ENCODE measurements around the gene LCE4A. TPM values are rescaled to one million over a fixed set of nuclear protein-coding genes. Genes with fewer than 3 reads are reported as not detected.
"Not testable (repeated sequence)": the region's sequence is repeated elsewhere in the genome, so short reads cannot be mapped to it uniquely, and the experiment has no call there.

The LCE4A gene
- polyA plus RNA-seq, 1 donor (not counting 4 experiments of a cell fraction or from before 2014, with no cell fraction given), result not detected

- TF ChIP-seq CTCF (optimal IDR thresholded peaks at IDR 0.05 in 1 of 3, IDR thresholded peaks at IDR 0.05 in 1 of 3, conservative IDR thresholded peaks at IDR 0.05 in 1 of 3; ENCODE audit: extremely low read depth in 1 of 3, insufficient read depth in 2 of 3, low read length in 3 of 3) (no peak), EZH2 (IDR thresholded peaks at IDR 0.05; ENCODE audit: low read length) (no peak)
- DNase-seq (ENCODE audit: low read depth, low spot score) (no peak), FAIRE-seq (no peak)
- no peak overlapping the region for H3K9ac ChIP-seq (ENCODE audit: control insufficient read depth, extremely low read depth, insufficient read depth, low read length)
- peaks cover 17% of the 10 kb centered on the region for H3K27me3 ChIP-seq (ENCODE audit: control insufficient read depth, extremely low read depth, insufficient read depth, low read length)
- H3K36me3 ChIP-seq (ENCODE audit: control insufficient read depth in 2 of 2, extremely low read depth in 1 of 2, insufficient read depth in 2 of 2, low read length in 2 of 2), result no peaks in the 10 kb centered on the region
- no peaks in the 10 kb centered on the region for H3K4me1 ChIP-seq (ENCODE audit: control insufficient read depth, extremely low read depth, insufficient read depth, low read length)
- dilution Hi-C loops (cut with MboI; ENCODE audit: extremely low pct_ligation_motif_present, low sequenced_read_pairs), result no loop called here
- no peaks in the 10 kb centered on the region for H3K79me2 ChIP-seq (ENCODE audit: control insufficient read depth, insufficient read depth, low read length)
- no peaks in the 10 kb centered on the region for H3K9me1 ChIP-seq (ENCODE audit: control insufficient read depth, extremely low read depth, insufficient read depth, low read length)
- no peaks in the 10 kb centered on the region for H3K9me3 ChIP-seq (ENCODE audit: control insufficient read depth, low read depth, low read length)
- H3K4me2 ChIP-seq (ENCODE audit: control insufficient read depth, extremely low read depth, insufficient read depth, low read depth, low read length), result no peak overlapping the region
- H2AFZ ChIP-seq (ENCODE audit: control insufficient read depth, low read length), result no peak overlapping the region
- no peak overlapping the region for H3K27ac ChIP-seq (ENCODE audit: control insufficient read depth, insufficient read depth, low read length)
- no peaks in the 10 kb centered on the region for H4K20me1 ChIP-seq (ENCODE audit: control insufficient read depth, extremely low read depth, insufficient read depth, low read length)
- no peak overlapping the region for H3K4me3 ChIP-seq (ENCODE audit: control insufficient read depth in 2 of 3, extremely low read depth in 1 of 3, insufficient read depth in 2 of 3, low read depth in 1 of 3, low read length in 3 of 3)
Observed at GRCh38 chr1:152681616-152682015, 26.3 kb upstream of the LCE4A start.

GRCh38 chr1:152683846-152684245, 24.1 kb upstream of the LCE4A start:
- no peak overlapping the region for H3K27ac ChIP-seq (ENCODE audit: control insufficient read depth, insufficient read depth, low read length)
- H4K20me1 ChIP-seq (ENCODE audit: control insufficient read depth, extremely low read depth, insufficient read depth, low read length), result no peaks in the 10 kb centered on the region
- no peak overlapping the region for H3K4me2 ChIP-seq (ENCODE audit: control insufficient read depth, extremely low read depth, insufficient read depth, low read depth, low read length)
- dilution Hi-C loops (cut with MboI; ENCODE audit: extremely low pct_ligation_motif_present, low sequenced_read_pairs), result no loop called here
- no peak for DNase-seq (ENCODE audit: low read depth, low spot score)
- peaks cover 15% of the 10 kb centered on the region for H3K27me3 ChIP-seq (ENCODE audit: control insufficient read depth, extremely low read depth, insufficient read depth, low read length)
- H2AFZ ChIP-seq (ENCODE audit: control insufficient read depth, low read length), result no peak overlapping the region
- no peak for TF ChIP-seq CTCF (optimal IDR thresholded peaks at IDR 0.05 in 1 of 3, IDR thresholded peaks at IDR 0.05 in 1 of 3, conservative IDR thresholded peaks at IDR 0.05 in 1 of 3; ENCODE audit: extremely low read depth in 1 of 3, insufficient read depth in 2 of 3, low read length in 3 of 3)
- TF ChIP-seq EZH2 (IDR thresholded peaks at IDR 0.05; ENCODE audit: low read length), result no peak
- H3K9ac ChIP-seq (ENCODE audit: control insufficient read depth, extremely low read depth, insufficient read depth, low read length), result no peak overlapping the region
- H3K4me3 ChIP-seq (ENCODE audit: control insufficient read depth in 2 of 3, extremely low read depth in 1 of 3, insufficient read depth in 2 of 3, low read depth in 1 of 3, low read length in 3 of 3), result no peak overlapping the region
- no peaks in the 10 kb centered on the region for H3K9me3 ChIP-seq (ENCODE audit: control insufficient read depth, low read depth, low read length)
- no peak for FAIRE-seq
- no peaks in the 10 kb centered on the region for H3K9me1 ChIP-seq (ENCODE audit: control insufficient read depth, extremely low read depth, insufficient read depth, low read length)
- H3K4me1 ChIP-seq (ENCODE audit: control insufficient read depth, extremely low read depth, insufficient read depth, low read length), result no peaks in the 10 kb centered on the region
- no peaks in the 10 kb centered on the region for H3K36me3 ChIP-seq (ENCODE audit: control insufficient read depth in 2 of 2, extremely low read depth in 1 of 2, insufficient read depth in 2 of 2, low read length in 2 of 2)
- H3K79me2 ChIP-seq (ENCODE audit: control insufficient read depth, insufficient read depth, low read length), result no peaks in the 10 kb centered on the region

GRCh38 chr1:152685823-152686222, 22.1 kb upstream of the LCE4A start, which contains the start of gene LCE2B:
LCE2B (plus strand) TSS chr1:152686123; CDS start chr1:152686844, 721 bp downstream.
- H3K9ac ChIP-seq (ENCODE audit: control insufficient read depth, extremely low read depth, insufficient read depth, low read length); dilution Hi-C loops (cut with MboI; ENCODE audit: extremely low pct_ligation_motif_present, low sequenced_read_pairs); H3K27ac ChIP-seq (ENCODE audit: control insufficient read depth, insufficient read depth, low read length); H3K27me3 ChIP-seq (ENCODE audit: control insufficient read depth, extremely low read depth, insufficient read depth, low read length); H4K20me1 ChIP-seq (ENCODE audit: control insufficient read depth, extremely low read depth, insufficient read depth, low read length); H3K4me2 ChIP-seq (ENCODE audit: control insufficient read depth, extremely low read depth, insufficient read depth, low read depth, low read length); H3K79me2 ChIP-seq (ENCODE audit: control insufficient read depth, insufficient read depth, low read length); DNase-seq (ENCODE audit: low read depth, low spot score); H3K4me3 ChIP-seq (ENCODE audit: control insufficient read depth in 2 of 3, extremely low read depth in 1 of 3, insufficient read depth in 2 of 3, low read depth in 1 of 3, low read length in 3 of 3); H3K36me3 ChIP-seq (ENCODE audit: control insufficient read depth in 2 of 2, extremely low read depth in 1 of 2, insufficient read depth in 2 of 2, low read length in 2 of 2); FAIRE-seq; H2AFZ ChIP-seq (ENCODE audit: control insufficient read depth, low read length); H3K9me1 ChIP-seq (ENCODE audit: control insufficient read depth, extremely low read depth, insufficient read depth, low read length); H3K9me3 ChIP-seq (ENCODE audit: control insufficient read depth, low read depth, low read length); H3K4me1 ChIP-seq (ENCODE audit: control insufficient read depth, extremely low read depth, insufficient read depth, low read length): not testable (repeated sequence)
